Non-pigmented ciliary epithelial cell (primary cell): ENCODE results near the gene SETD5.

ENCODE experiments used
- DNase-seq: peaks from one replicate; pipeline ENCODE4 v3.0.0-alpha.2; 2010; ENCODE audit warnings: low read depth

The SETD5 gene

DNA sequence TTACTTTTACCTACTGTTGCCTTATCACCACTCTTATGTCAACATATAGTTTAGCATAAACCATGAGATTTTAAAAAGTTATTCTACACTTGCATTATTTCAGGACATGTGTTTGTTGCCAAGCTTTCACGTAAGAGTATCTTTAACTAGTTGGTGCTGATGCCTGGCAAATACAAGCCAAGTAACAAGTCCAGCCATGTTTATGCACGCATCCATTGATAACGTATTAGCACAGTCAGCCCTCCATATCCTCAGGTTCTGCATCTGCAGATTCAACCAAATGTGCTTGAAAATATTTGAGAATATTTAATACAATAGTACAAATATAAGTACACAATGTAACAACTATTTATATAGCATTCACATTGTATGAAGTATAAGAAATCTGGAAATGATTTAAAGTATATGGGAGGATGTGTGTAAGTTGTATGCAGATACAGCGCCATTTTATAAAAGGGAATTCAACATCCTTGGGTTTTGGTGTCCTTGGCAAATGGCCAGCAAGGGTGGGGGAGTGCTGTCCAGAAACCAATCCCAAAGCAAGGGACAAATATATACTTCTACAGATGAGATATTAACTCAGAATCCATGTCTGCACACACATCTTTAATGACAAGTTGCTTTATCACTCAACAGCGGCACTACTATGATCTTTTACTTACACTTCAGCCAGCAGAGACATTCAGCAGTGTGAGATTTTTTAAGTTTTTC, 8.7 kb upstream of the SETD5 start:
- no peak for DNase-seq

DNA sequence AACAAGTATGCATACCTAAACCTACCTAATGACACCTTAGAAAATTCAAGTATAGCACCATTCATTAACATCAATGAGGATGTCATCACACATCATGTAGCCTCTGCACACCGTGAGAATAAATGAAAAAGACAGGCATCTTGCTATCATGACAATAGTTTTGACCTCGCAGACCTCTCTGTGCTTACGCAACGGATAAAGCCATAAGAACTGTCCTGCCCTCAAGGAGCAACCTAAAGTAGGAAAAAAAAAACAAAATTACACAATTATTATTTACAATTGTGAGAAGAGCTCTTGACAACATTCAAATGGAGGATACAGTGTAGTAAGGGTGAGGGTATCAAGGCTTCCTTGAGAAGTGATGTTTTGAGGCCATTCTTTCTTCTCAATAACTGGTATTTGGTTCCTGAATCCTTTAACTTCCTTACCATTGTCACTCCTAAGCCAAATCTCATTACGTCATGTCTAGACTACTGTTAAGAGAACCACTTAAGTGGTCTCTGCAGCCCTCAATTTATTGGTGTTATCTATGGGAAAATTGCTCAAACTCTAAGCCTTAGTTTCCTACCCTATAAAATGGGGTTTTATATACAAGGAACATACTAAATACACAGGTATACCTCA, 7.0 kb upstream of the SETD5 start:
- DNase-seq, result no peak

DNA sequence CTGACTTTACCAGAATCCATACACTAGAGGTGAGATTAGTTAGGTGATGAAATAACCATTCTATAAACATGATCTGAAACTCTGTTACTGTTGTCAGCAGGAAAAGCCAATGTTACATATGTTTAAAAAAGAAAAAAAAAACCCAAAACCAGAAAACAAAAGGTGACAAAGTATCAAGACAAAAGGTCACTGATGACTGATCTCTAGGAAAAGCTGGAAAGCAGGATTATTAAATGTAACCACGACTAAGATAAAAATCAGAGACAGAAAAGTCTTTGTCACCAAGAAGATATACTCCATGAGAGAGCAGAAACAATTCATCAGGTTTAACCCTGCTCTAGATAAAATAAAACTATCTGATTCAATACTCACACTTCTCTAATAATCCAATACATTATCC, 5.4 kb upstream of the SETD5 start:
- DNase-seq, result no peak

DNA sequence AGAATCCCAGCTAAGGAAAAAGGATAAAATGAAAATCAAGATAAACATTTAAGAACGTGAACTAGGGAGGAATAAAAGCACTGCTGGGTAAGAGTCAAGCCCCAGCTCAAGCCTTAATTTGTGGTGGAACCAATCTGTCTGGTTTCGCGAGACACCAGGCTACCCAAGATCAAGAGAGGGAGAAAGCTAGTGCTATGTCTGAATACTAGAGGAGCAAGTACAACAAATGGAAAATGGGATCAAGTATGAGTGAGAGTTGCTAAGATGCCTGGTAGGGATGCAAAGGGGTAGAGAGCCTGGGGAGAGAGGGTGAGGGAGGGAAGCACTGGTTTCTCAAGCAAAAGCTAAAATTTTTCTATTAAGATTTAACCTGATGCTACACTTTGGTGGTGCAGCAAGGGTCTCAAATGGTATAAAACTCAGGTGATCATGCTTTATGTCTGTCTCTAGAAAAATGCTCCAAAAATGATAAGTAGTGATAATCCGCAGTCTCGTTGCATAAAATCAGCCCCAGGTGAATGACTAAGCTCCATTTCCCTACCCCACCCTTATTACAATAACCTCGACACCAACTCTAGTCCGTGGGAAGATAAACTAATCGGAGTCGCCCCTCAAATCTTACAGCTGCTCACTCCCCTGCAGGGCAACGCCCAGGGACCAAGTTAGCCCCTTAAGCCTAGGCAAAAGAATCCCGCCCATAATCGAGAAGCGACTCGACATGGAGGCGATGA, 1.7 kb upstream of the SETD5 start:
- no peak for DNase-seq

DNA sequence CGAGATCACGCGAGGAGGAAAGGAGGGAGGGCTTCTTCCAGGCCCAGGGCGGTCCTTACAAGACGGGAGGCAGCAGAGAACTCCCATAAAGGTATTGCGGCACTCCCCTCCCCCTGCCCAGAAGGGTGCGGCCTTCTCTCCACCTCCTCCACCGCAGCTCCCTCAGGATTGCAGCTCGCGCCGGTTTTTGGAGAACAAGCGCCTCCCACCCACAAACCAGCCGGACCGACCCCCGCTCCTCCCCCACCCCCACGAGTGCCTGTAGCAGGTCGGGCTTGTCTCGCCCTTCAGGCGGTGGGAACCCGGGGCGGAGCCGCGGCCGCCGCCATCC, 1.1 kb upstream of the SETD5 start:
- peak; percentile 91 for DNase-seq

DNA sequence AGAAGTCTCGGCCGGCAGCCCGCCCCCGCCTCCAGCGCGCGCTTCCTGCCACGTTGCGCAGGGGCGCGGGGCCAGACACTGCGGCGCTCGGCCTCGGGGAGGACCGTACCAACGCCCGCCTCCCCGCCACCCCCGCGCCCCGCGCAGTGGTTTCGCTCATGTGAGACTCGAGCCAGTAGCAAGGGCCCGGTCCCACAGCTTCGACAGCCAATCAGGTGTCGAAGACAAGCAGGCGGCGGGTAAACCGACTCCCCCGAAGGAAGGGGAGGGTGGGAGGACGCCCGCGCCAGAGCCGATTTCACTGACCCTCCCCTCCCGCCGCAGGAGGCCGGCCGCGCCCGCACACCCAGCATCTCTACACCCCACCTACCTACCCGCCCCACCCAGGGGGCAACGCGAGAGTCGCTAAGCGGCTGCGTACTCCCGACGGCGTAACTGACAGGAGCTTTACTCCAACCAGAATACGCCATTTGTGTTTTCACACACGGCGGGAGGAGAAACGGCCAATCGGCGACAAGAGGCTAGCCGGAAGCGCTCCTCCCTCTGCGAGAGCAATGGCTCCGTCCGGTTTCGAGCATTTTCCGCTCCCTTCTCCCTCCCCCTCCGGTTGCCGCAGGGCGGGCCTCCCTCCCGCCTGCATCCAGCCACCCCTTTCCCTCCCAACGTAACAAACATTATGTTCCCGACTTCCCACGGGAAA, 633 bp upstream of the SETD5 start:
- peak; percentile 99 for DNase-seq

DNA sequence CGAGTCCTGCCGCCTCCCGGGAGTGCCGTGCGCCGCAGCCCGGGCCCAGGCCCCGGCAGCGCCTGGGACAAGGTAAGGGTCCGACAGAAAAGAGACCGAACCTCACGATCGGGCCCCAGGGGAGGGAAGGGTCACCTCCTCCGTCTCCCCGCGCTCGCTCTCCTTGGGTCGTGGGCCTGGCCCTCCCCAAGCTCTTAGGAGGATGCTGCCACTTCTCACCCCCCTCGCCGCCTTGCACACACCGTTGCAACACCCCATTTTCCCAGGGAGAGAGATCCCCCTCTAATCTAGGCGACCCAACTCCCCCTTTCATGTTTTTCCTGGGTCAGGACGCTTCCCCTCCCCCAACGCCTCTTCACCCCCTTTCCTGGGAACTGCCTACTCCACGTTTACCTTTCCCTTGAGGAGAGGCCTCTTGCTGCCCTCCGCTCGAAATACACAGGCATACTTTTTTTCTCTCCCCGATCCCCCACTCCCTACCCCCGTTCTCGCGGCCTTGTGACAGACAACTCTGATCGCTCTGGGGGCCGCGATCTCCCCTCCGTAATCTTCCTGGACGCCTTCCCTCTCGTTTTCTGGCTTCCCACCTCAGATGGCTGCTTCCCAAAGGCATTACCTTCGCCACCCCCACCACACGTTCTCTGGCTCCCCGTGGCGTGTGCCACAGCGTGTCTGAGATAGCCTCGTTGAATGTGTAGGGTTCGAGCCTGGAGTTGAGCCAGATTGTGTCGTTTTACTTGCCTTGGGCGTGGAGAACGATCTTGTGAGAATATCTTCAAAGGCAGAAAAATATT, 688 bp downstream of the SETD5 start:
- no peak for DNase-seq

DNA sequence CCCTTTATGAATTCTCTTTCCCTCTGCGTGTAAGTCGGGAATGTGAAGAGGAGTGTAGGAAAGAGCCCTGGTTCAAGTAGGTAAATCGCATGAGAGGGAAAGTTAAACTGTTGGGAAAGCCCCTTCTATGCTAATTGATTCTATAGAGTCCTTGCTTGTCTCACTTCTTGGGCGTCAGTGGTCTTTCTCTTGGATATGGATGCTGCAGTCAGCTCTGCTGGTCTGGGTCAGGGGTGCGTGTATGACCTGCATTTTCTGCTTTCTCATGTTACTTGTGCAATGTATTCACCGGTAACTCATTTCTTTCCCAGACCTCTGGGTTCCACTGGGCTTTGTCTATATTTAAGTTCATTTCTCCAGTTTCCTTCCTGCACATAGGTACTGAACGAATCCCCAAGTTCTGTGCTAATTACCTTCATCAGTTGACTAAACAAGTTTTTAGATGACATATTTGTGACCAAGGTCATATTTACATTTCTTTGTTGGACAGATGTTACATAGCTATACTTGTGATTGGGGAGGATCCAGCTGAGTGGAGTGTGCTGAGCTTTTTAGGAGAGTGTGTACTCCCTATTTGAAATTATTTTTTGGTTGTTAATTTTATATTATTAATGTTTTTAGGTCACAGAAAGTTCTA, 1.4 kb downstream of the SETD5 start:
- DNase-seq, result no peak

DNA sequence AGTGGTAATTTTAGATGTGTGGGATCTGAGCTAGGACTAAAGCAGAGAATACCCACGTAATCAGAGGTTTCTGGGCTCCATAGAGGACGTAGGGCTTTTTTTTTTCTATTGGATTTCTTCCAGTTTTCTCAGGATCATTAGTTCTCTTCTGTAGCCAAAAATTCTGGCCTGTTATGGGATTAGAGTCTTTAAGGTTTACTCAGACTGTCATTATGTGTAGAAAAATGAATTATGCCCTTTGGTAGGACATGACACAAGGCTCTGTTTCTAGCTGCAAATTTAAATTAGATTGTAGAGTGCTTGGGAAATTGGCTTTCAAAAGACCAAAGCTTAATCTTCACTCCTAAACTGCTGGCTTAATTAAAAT, 1.9 kb downstream of the SETD5 start:
- DNase-seq, result no peak

DNA sequence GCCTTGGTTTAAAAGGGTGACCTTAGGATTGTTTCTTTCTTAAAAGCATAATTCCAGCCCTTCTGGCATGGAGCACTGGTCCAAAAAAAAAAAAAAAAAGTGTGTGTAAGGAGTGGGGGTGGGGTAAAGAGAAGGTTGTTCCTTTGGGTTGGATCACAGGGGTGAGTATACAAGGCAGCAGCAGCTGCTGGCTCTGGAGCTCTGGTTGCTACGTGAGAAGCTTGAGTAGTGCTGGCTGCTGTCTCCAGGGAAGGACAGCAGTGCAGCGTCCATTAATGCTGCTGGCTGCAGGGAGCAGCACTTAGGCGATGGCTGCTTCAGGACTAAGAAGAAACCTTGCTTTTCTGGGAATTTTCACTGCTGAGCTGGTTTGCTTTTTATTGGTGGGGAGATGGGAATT, 2.3 kb downstream of the SETD5 start:
- peak; percentile 88 for DNase-seq

DNA sequence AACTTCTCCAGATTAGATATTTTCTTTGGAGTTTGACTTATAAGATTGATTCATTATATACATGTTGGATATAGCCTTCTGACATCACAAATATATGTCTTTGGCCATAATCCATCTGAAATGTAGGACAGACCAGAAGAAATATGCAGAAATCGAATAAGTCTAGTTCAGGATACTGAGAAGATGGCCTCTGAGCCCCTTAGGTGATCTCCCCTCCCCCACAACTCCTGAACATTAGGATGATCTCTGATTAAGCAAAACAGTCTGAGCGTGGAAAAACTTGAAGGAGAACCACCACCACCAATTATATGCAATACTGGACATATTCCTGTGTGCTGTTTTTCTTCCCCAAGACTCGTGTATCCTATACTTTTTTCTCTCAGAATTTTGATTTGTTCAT, 3.2 kb downstream of the SETD5 start:
- DNase-seq, result no peak

DNA sequence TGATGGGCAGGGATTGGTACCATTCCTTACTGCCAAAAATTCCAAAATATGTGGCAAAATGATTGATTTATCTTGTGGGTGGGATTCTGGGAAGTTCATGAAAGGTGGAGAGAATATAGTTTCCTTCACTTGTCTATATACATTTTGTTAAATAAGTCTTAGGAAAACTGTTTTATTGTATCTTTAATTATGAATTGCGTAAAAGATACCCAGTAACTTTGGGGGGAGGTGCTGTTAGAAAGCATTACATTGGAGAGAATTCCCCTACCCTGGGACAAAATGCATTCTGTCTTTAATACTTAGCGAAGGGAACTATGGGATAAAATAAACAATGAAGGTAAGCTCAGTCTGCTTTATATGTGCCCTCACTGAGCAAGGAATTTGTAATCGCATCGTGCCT, 4.6 kb downstream of the SETD5 start:
- no peak for DNase-seq

DNA sequence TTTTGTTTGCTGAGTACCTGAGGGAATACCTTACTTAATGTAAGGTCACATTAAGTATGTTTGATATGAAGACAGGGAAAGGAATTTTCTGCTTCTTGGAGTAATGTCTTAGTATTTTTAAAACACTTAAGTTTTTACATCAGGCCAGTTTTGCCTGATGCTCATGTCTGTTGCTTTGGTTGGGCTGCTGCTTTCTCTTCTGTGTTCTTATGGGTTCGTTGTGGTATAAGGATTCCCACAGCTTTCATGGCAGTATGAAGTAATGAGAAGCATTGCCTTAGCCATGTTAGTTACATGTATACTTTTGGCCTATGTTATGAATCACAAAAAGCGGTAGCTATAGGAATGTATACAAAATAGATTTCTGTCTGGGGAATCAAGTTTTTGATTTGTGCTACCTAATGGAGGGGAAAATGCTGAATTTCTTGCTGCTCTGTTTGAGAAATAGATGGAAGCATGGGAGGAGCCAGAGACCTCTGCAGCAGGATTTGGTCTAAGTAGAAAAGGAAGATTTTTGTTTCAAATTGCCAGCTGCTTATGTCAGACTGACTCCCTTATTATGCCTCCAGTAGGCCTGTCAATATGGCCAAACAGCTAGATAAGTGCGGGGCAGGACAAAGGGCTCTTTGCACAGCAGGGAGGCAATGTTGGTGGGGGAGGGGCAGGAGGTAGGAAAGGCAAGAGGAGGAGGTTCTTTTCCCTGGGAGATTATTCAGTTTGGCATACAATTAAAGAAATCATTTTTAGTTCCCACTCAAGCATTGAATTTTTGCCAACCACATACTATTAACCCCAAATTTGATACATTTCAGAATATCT, 5.2 kb downstream of the SETD5 start:
- DNase-seq, result no peak

DNA sequence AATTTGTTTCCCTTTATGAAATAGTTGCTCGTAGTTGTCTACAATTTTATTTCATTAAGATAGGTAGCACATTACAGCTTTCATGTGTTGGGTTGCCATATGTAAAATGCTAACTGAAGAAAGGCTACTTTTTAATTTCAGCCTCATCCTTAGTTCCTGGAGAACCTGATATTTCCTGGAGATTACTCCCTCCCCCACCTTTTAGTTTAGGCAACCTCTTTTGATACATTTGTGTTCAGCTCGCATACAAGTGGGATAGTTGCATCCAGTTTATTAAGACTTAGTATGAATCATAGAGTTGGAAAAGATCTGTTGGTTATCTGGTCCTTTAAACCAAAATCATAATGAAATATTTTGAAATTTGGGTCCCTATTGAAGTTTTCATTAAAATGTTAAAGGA, 6.0 kb downstream of the SETD5 start:
- DNase-seq, result no peak

DNA sequence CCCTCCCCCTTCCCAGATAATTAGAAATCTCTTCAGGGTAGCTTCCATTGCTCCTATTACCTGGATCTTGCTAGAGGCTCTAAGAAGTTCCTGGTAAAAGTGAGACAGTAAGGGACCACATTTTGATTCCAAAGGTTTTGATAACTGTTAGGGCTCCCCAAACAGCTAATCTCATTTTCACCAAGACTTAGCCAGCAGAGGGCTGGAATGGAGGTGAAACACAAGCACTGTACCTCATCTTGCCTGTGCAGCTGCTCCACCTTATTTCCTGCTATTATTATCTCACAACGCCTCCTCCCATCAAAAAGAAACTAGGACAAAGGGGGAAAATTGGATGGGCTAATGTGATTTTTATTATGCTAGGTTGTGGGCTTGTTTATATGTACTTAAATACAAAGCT, 7.3 kb downstream of the SETD5 start:
- no peak for DNase-seq

DNA sequence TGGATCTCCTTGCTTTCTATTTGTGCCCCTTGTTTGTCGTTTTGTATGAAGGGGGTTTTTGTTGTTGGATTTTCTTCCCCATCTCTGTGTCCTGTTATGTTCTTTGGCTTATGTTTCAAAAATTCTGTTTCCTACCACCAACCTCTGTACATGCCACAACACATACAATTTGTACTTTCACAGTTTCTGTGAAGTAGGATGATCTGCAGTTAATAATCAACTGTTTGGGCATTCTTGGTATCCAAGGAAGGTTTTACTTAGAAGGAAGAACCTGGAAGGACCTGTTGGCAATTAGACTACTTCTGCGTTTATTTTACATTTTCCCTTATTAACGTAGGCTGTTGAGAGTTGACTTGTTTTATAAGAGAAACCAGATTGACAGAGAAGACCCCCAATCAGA, 8.3 kb downstream of the SETD5 start:
- DNase-seq, result no peak

DNA sequence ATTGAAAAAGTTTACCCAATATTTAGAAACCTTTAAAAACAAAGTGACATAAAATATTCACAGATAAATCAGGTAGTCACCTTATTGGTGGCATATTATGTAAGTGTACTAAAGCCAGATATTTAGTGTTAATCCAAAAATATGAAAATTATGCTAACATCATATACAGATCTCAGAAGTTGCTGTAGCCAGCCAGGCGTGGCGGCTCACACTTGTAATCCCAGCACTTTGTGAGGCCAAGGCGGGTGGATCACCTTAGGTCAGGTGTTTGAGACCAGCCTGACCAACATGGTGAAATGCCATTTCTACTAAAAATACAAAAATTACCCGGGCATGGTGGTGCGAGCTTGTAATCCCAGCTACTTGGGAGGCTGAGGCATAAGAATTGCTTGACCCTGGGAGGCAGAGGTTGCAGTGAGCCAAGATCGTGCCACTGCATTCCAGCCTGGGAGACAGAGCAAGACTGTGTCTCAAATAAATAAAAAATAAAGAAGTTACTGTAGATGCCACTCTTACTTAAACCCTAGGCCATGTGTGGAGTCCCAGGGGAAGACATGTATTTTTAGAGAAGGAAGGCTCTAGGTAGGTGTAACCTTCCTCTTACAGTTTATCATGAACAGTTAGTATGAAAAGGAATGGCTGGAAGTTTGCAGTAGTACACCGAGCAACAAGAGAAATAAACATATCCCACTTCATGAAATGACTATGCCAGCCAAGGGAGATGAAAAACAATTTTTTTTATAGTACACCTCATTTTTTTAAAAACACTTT, 9.6 kb downstream of the SETD5 start:
- DNase-seq, result no peak

DNA sequence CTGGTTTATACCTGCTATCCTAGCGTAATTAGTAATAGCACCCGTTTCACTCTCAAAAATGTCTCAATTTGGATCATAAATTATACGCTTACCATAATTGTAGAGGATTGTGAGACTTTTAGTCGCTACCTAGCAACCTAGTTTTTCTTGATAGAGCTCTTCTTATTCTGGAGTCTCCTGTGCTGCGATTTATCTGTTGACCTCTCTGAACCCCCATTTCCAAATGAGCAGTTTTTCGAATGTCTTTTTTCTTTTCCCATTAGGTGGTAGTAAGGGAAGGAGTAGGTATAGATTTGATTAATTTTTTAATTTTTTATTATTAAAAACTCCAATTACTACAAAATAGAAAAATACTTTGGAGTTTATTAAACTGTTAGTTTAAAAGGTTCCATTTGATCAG, 10.6 kb downstream of the SETD5 start:
- DNase-seq, result no peak

DNA sequence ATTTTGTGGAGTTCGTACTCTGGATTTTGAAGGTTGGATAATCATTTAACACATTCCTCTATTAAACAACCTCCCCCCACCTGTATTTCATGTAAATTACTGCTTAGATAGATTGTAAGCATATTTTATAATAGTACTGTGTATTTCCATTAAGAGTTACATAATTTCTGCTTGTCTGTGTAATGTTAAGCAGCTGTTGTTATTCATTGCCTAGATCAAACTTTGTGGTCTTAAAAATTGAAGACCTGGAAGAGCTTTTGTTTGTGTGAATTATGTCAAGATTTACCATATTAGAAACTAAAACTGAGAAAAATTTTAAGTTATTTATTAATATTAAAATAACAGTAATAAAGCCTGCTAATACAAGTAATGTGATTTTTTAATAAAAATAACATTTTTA, 11.1 kb downstream of the SETD5 start:
- DNase-seq, result no peak
